Endothelial cell of umbilical vein (primary cell): ENCODE data around the gene STOX1. TPM values are rescaled to one million over a fixed set of nuclear protein-coding genes. Genes with fewer than 3 reads are reported as not detected.

ENCODE experiments used
- BruUV-seq: library from RNA; stranded (reverse); fragments of 400-500 nt; replicated peaks from 2 replicates; lab custom pipeline; 2021; lab: Mats Ljungman, UMichigan
- CTCF ChIA-PET: fragments of 300-600, 350-600 bp; sonication (Branson Sonifier 250); formaldehyde crosslinking; loops from one replicate; lab custom pipeline; 2021; ENCODE audit warnings: antibody characterized with exemption, inconsistent platforms; lab: Charles Lee
- POLR2A ChIA-PET: fragments of 300-600, 350-600 bp; sonication (Branson Sonifier 250); formaldehyde crosslinking; loops from one replicate; lab custom pipeline; 2021; ENCODE audit warnings: antibody characterized with exemption, inconsistent platforms; lab: Charles Lee
- DNase-seq: peaks from one replicate; pipeline ENCODE4 v3.0.0-alpha.2; 2011; ENCODE audit warnings: low read depth, low spot score
- FAIRE-seq: peaks from 2 replicates; lab custom pipeline; 2011; peaks lifted over from hg19 to GRCh38; lab: Jason Lieb, UNC
- H2AFZ ChIP-seq: 2 replicates; pipeline ENCODE4 v1.6.0; 2012; ENCODE audit warnings: low read depth, low read length, control low read depth, inconsistent platforms
- H3K27ac ChIP-seq: 2 replicates; pipeline ENCODE4 v1.5.1; 2011; ENCODE audit warnings: low read depth, mild to moderate bottlenecking, control low read depth, low read length, moderate library complexity; ENCODE audit not compliant: insufficient read depth
- H3K27me3 ChIP-seq, 2 experiments: 2 replicates each; pipeline versions ENCODE4 v1.6.0 to v1.6.1; 2011; ENCODE audit warnings: low read length in 2 of 2, mixed read lengths in 1 of 2; ENCODE audit not compliant: control insufficient read depth in 2 of 2, insufficient read depth in 2 of 2
- H3K36me3 ChIP-seq, 2 experiments: 2 replicates in 1 of 2; 3 replicates in 1 of 2; pipeline ENCODE4 v1.5.1; 2011; ENCODE audit warnings: low read length in 2 of 2, mild to moderate bottlenecking in 1 of 2, moderate library complexity in 1 of 2; ENCODE audit not compliant: control insufficient read depth in 2 of 2, insufficient read depth in 2 of 2; ENCODE audit errors: extremely low read depth in 1 of 2
- H3K4me1 ChIP-seq: 3 replicates; pipeline ENCODE4 v1.5.1; 2011; ENCODE audit warnings: mild to moderate bottlenecking, low read length; ENCODE audit not compliant: control insufficient read depth, insufficient read depth; ENCODE audit errors: extremely low read depth
- H3K4me2 ChIP-seq: 2 replicates; pipeline ENCODE4 v1.6.1; 2011; ENCODE audit warnings: low read length, control low read depth, mixed read lengths; ENCODE audit not compliant: insufficient read depth
- H3K4me3 ChIP-seq, 3 experiments: fragments of 200-600 bp in 1 of 3; sonication (generic), shearing (Covaris generic) in 1 of 3; replicated peaks in 1 of 3; 2 replicates each; pipeline ENCODE4 v1.5.1; 2011 to 2016; ENCODE audit warnings: control low read depth in 3 of 3, low read length in 3 of 3, mild to moderate bottlenecking in 2 of 3, inconsistent platforms in 1 of 3, low read depth in 1 of 3, moderate library complexity in 1 of 3; ENCODE audit not compliant: insufficient read depth in 1 of 3
- H3K79me2 ChIP-seq: 2 replicates; pipeline ENCODE4 v1.6.0; 2012; ENCODE audit warnings: low read length, inconsistent platforms; ENCODE audit not compliant: control insufficient read depth, insufficient read depth
- H3K9ac ChIP-seq: replicated peaks from 2 replicates; pipeline ENCODE3; 2011; ENCODE audit warnings: low read length, control low read depth; ENCODE audit not compliant: insufficient read depth; ENCODE audit errors: extremely low read depth
- H3K9me1 ChIP-seq: replicated peaks from 3 replicates; pipeline ENCODE4 v1.6.0; 2011; ENCODE audit warnings: mild to moderate bottlenecking, low read length; ENCODE audit not compliant: control insufficient read depth, insufficient read depth; ENCODE audit errors: extremely low read depth
- H3K9me3 ChIP-seq: replicated peaks from 2 replicates; pipeline ENCODE4 v1.5.1; 2012; ENCODE audit warnings: low read length, inconsistent platforms; ENCODE audit not compliant: control insufficient read depth, insufficient read depth
- H4K20me1 ChIP-seq: replicated peaks from 2 replicates; pipeline ENCODE3; 2011; ENCODE audit warnings: mild to moderate bottlenecking, low read length; ENCODE audit not compliant: control insufficient read depth, insufficient read depth; ENCODE audit errors: extremely low read depth
- CTCF ChIP-seq, 2 donors: IDR thresholded peaks; 1 replicate in 1 of 2; 2 replicates in 1 of 2; pipeline ENCODE4 v1.5.1; 2011; ENCODE audit warnings: low read length in 2 of 2, mild to moderate bottlenecking in 2 of 2, moderate library complexity in 2 of 2, control low read depth in 1 of 2, inconsistent platforms in 1 of 2, low read depth in 1 of 2; ENCODE audit not compliant: insufficient read depth in 1 of 2; ENCODE audit errors: extremely low read depth in 1 of 2
- EZH2 ChIP-seq: IDR thresholded peaks from 2 replicates; pipeline ENCODE4 v1.6.1; 2012; ENCODE audit warnings: borderline replicate concordance, low read depth, mild to moderate bottlenecking, moderate library complexity, low read length, inconsistent platforms; ENCODE audit not compliant: severe bottlenecking
- GATA2 ChIP-seq: IDR thresholded peaks from 2 replicates; pipeline ENCODE4 v1.7.0; 2011; ENCODE audit warnings: low read depth, mild to moderate bottlenecking, moderate library complexity, mixed read lengths, low read length; ENCODE audit not compliant: insufficient read length, insufficient read depth
- JUN ChIP-seq: IDR thresholded peaks from 2 replicates; pipeline ENCODE4 v1.6.1; 2011; ENCODE audit warnings: borderline replicate concordance, low read depth; ENCODE audit not compliant: insufficient read length, insufficient read depth
- MYC ChIP-seq: IDR thresholded peaks from one replicate; pipeline ENCODE4 v1.6.1; 2011; ENCODE audit warnings: mild to moderate bottlenecking, low read depth, low read length
- POLR2AphosphoS5 ChIP-seq: IDR thresholded peaks from 2 replicates; pipeline ENCODE4 v1.6.1; 2012; ENCODE audit warnings: low read depth, mild to moderate bottlenecking, control low read depth, low read length, moderate library complexity; ENCODE audit not compliant: insufficient read depth
- dilution Hi-C: fragments of 300-500 bp; cut with MboI; formaldehyde crosslinking; loops from one replicate; pipeline ENCODE4 v1.15.0; 2019; ENCODE audit warnings: low sequenced_read_pairs; ENCODE audit not compliant: extremely low pct_ligation_motif_present
- intact Hi-C: fragments of 100-400 bp; cut with micrococcal nuclease; formaldehyde crosslinking; loops from one replicate; pipeline ENCODE4 v1.10.0; 2022
- polyA plus RNA-seq, 4 experiments: library from polyadenylated mRNA; depleted of rRNA in 3 of 4; stranded (reverse) in 3 of 4; unstranded in 1 of 4; fragments of >200 nt; gene quantifications; 2 replicates each; pipeline versions ENCODE4 v1.2.1 to v1.2.3, GENCODE V29; 2011 to 2012; ENCODE audit warnings: missing spikeins in 1 of 4
- total RNA-seq: library from RNA; stranded (reverse); gene quantifications from 2 replicates; pipeline ENCODE4 v1.2.3, GENCODE V29; 2021
- TF ChIP-seq, protein P1 (sequence below): IDR thresholded peaks from 2 replicates; pipeline ENCODE4 v1.6.1; 2011; ENCODE audit not compliant: insufficient read depth, insufficient read length

Gene STOX1
- total and polyA plus RNA-seq, 2 donors (not counting 3 experiments of a cell fraction or from before 2014, with no cell fraction given), result 0.06 to 0.20 TPM

- intact Hi-C loops (no loop called here), dilution Hi-C loops (no loop called here)
- Histone ChIP-seq H2AFZ (no peak overlapping the region), H3K36me3 (peaks cover 13 to 19% of the 10 kb centered on the region in 2 experiments), H3K4me2 (no peak overlapping the region), H4K20me1 (no peaks in the 10 kb centered on the region), H3K79me2 (no peaks in the 10 kb centered on the region), H3K9me1 (no peaks in the 10 kb centered on the region), H3K27me3 (no peaks in the 10 kb centered on the region), H3K4me1 (no peaks in the 10 kb centered on the region), H3K27ac (no peak overlapping the region), H3K9me3 (no peaks in the 10 kb centered on the region), H3K4me3 (no peak overlapping the region), H3K9ac (no peak overlapping the region)
- ChIA-PET CTCF (interaction anchor here (0.6 kb wide), 1 partner anchor 402 kb away, joined by 3 read pairs; no protein-coding TSS in a partner anchor), POLR2A (interaction anchor here (1.1 kb wide), 1 partner anchor 82 kb away, joined by 7 read pairs; no protein-coding TSS in a partner anchor)
- DNase-seq, result no peak
- TF ChIP-seq EZH2, result no peak
- no peak for TF ChIP-seq POLR2AphosphoS5
- TF ChIP-seq JUN, result no peak
- no peak for TF ChIP-seq GATA2
- no peak for TF ChIP-seq CTCF (IDR thresholded peaks at IDR 0.05; ENCODE audit: extremely low read depth in 1 of 2, insufficient read depth in 1 of 2, low read depth in 1 of 2, low read length in 2 of 2)
- TF ChIP-seq, protein P1, sequence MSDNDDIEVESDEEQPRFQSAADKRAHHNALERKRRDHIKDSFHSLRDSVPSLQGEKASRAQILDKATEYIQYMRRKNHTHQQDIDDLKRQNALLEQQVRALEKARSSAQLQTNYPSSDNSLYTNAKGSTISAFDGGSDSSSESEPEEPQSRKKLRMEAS, result no peak
- no peak for TF ChIP-seq MYC
- no peak for FAIRE-seq
- BruUV-seq, result no TSS peak
Observed at GRCh38 chr10:68781613-68782574, 45.4 kb upstream of the STOX1 start.
